Measurements from ENCODE around the gene ICE2. TPM values are rescaled to one million over a fixed set of nuclear protein-coding genes. Genes with fewer than 3 reads are reported as not detected.

ICE2 gene
- total and polyA plus RNA-seq, 4 donors: 5.7 to 26.6 (median 16.8) TPM

GRCh38 chr15:60420203-60420716 lies 58.7 kb downstream of the ICE2 start:
- no peak for DNase-seq (ENCODE audit: low spot score)
- peaks cover 0 to 5% (median 3%) of the 10 kb centered on the region in 4 donors for H3K4me1 ChIP-seq (ENCODE audit: control insufficient read depth in 4 of 4, insufficient read depth in 4 of 4, low read length in 3 of 4)
- no peak overlapping the region for H3K4me3 ChIP-seq (ENCODE audit: low read depth in 1 of 3, low read length in 3 of 3)
- no peak overlapping the region for H3K27ac ChIP-seq (ENCODE audit: low read depth in 1 of 2, low read length in 2 of 2)
- 83% methylated on average over 2 of the region's 2 CpGs for WGBS
- peaks cover 0 to 7% (median under 1%) of the 10 kb centered on the region in 4 donors for H3K36me3 ChIP-seq (ENCODE audit: control insufficient read depth in 4 of 4, insufficient read depth in 3 of 4, low read depth in 1 of 4, low read length in 3 of 4)
- no peak overlapping the region for H3K9ac ChIP-seq (ENCODE audit: low read depth in 1 of 2, low read length in 2 of 2)
- H3K9me3 ChIP-seq (ENCODE audit: control insufficient read depth in 4 of 4, low read length in 3 of 4): no peaks in the 10 kb centered on the region
- TF ChIP-seq JUND (IDR thresholded peaks at IDR 0.05) (no peak), TAF1 (conservative IDR thresholded peaks at IDR 0.05) (no peak), RXRA (IDR thresholded peaks at IDR 0.05) (peak in 1 of 2 donors; percentile 3), HNF4A (conservative IDR thresholded peaks at IDR 0.05) (peak; percentile 59 to 60)
- no peaks in the 10 kb centered on the region for H3K27me3 ChIP-seq (ENCODE audit: control insufficient read depth in 4 of 4, insufficient read depth in 4 of 4, low read length in 3 of 4)

GRCh38 chr15:60419753-60420152 lies 59.2 kb downstream of the ICE2 start:
- H3K36me3 ChIP-seq (ENCODE audit: control insufficient read depth in 4 of 4, insufficient read depth in 3 of 4, low read depth in 1 of 4, low read length in 3 of 4): peaks cover 0 to 7% (median under 1%) of the 10 kb centered on the region in 4 donors
- peaks cover 0 to 5% (median 3%) of the 10 kb centered on the region in 4 donors for H3K4me1 ChIP-seq (ENCODE audit: control insufficient read depth in 4 of 4, insufficient read depth in 4 of 4, low read length in 3 of 4)
- no peaks in the 10 kb centered on the region for H3K9me3 ChIP-seq (ENCODE audit: control insufficient read depth in 4 of 4, low read length in 3 of 4)
- 97% methylated on average over 2 of the region's 2 CpGs for WGBS
- no peak for DNase-seq (ENCODE audit: low spot score)
- H3K27me3 ChIP-seq (ENCODE audit: control insufficient read depth in 4 of 4, insufficient read depth in 4 of 4, low read length in 3 of 4): no peaks in the 10 kb centered on the region
- no peak overlapping the region for H3K4me3 ChIP-seq (ENCODE audit: low read depth in 1 of 3, low read length in 3 of 3)
- no peak overlapping the region for H3K27ac ChIP-seq (ENCODE audit: low read depth in 1 of 2, low read length in 2 of 2)
- no peak overlapping the region for H3K9ac ChIP-seq (ENCODE audit: low read depth in 1 of 2, low read length in 2 of 2)
- TF ChIP-seq NR2F2 (IDR thresholded peaks at IDR 0.05): no peak
- TF ChIP-seq YY1 (IDR thresholded peaks at IDR 0.05): no peak
- TF ChIP-seq HNF4G (IDR thresholded peaks at IDR 0.05): no peak
- no peak for TF ChIP-seq RAD21 (IDR thresholded peaks at IDR 0.05)

DNA sequence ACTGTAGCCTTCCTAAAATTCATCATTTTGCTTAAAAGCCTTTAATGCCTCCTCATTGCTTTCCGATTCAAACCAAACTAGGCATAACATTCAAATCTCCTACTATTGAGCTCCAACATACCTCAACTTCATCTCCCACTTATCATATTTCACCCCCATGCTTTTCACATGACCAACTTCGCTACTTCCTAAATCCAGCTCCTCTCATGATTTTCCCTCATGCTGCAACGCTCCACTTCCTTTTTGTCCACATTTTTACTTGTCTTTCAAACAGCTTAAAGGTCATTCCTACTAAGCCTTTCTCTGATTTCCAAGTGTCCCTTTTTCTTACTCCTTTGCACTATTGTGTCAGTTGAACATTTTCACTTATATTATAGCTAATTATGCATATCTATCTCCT lies 60.8 kb downstream of the ICE2 start:
- peaks cover 0 to 5% (median 4%) of the 10 kb centered on the region in 4 donors for H3K4me1 ChIP-seq (ENCODE audit: control insufficient read depth in 4 of 4, insufficient read depth in 4 of 4, low read length in 3 of 4)
- H3K9me3 ChIP-seq (ENCODE audit: control insufficient read depth in 4 of 4, low read length in 3 of 4): no peaks in the 10 kb centered on the region
- TF ChIP-seq, protein P1, sequence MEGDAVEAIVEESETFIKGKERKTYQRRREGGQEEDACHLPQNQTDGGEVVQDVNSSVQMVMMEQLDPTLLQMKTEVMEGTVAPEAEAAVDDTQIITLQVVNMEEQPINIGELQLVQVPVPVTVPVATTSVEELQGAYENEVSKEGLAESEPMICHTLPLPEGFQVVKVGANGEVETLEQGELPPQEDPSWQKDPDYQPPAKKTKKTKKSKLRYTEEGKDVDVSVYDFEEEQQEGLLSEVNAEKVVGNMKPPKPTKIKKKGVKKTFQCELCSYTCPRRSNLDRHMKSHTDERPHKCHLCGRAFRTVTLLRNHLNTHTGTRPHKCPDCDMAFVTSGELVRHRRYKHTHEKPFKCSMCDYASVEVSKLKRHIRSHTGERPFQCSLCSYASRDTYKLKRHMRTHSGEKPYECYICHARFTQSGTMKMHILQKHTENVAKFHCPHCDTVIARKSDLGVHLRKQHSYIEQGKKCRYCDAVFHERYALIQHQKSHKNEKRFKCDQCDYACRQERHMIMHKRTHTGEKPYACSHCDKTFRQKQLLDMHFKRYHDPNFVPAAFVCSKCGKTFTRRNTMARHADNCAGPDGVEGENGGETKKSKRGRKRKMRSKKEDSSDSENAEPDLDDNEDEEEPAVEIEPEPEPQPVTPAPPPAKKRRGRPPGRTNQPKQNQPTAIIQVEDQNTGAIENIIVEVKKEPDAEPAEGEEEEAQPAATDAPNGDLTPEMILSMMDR (IDR thresholded peaks at IDR 0.05; ENCODE audit: low read depth, low read length, missing input control): no peak
- TF ChIP-seq EGR1 (IDR thresholded peaks at IDR 0.05; ENCODE audit: low read depth in 2 of 2) (no peak), HNF4A (conservative IDR thresholded peaks at IDR 0.05) (no peak), GABPA (IDR thresholded peaks at IDR 0.05 in 1 of 2, conservative IDR thresholded peaks at IDR 0.05 in 1 of 2) (no peak), TAF1 (conservative IDR thresholded peaks at IDR 0.05) (no peak), JUND (IDR thresholded peaks at IDR 0.05) (no peak), RXRA (IDR thresholded peaks at IDR 0.05) (no peak), RAD21 (IDR thresholded peaks at IDR 0.05) (no peak), FOXA1 (IDR thresholded peaks at IDR 0.05) (no peak), YY1 (IDR thresholded peaks at IDR 0.05) (no peak), HNF4G (IDR thresholded peaks at IDR 0.05) (no peak)
- TF ChIP-seq, protein P2, sequence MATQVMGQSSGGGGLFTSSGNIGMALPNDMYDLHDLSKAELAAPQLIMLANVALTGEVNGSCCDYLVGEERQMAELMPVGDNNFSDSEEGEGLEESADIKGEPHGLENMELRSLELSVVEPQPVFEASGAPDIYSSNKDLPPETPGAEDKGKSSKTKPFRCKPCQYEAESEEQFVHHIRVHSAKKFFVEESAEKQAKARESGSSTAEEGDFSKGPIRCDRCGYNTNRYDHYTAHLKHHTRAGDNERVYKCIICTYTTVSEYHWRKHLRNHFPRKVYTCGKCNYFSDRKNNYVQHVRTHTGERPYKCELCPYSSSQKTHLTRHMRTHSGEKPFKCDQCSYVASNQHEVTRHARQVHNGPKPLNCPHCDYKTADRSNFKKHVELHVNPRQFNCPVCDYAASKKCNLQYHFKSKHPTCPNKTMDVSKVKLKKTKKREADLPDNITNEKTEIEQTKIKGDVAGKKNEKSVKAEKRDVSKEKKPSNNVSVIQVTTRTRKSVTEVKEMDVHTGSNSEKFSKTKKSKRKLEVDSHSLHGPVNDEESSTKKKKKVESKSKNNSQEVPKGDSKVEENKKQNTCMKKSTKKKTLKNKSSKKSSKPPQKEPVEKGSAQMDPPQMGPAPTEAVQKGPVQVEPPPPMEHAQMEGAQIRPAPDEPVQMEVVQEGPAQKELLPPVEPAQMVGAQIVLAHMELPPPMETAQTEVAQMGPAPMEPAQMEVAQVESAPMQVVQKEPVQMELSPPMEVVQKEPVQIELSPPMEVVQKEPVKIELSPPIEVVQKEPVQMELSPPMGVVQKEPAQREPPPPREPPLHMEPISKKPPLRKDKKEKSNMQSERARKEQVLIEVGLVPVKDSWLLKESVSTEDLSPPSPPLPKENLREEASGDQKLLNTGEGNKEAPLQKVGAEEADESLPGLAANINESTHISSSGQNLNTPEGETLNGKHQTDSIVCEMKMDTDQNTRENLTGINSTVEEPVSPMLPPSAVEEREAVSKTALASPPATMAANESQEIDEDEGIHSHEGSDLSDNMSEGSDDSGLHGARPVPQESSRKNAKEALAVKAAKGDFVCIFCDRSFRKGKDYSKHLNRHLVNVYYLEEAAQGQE (IDR thresholded peaks at IDR 0.05): no peak
- TF ChIP-seq, protein P3, sequence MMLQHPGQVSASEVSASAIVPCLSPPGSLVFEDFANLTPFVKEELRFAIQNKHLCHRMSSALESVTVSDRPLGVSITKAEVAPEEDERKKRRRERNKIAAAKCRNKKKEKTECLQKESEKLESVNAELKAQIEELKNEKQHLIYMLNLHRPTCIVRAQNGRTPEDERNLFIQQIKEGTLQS (IDR thresholded peaks at IDR 0.05): no peak
- WGBS: 90% methylated on average over 3 of the region's 3 CpGs
- H3K9ac ChIP-seq (ENCODE audit: low read depth in 1 of 2, low read length in 2 of 2): no peak overlapping the region
- H3K36me3 ChIP-seq (ENCODE audit: control insufficient read depth in 4 of 4, insufficient read depth in 3 of 4, low read depth in 1 of 4, low read length in 3 of 4): peaks cover 0 to 4% (median under 1%) of the 10 kb centered on the region in 4 donors
- H3K27me3 ChIP-seq (ENCODE audit: control insufficient read depth in 4 of 4, insufficient read depth in 4 of 4, low read length in 3 of 4): no peaks in the 10 kb centered on the region
- H3K27ac ChIP-seq (ENCODE audit: low read depth in 1 of 2, low read length in 2 of 2): no peak overlapping the region
- DNase-seq (ENCODE audit: low spot score): no peak
- no peak overlapping the region for H3K4me3 ChIP-seq (ENCODE audit: low read depth in 1 of 3, low read length in 3 of 3)

Data from liver (tissue), 9 donors.